ENCODE results near the gene DENND4A. TPM values are rescaled to one million over a fixed set of nuclear protein-coding genes. Genes with fewer than 3 reads are reported as not detected.

DENND4A gene
- total RNA-seq, 4 donors from 2014 or later: 21.6 to 54.0 (median 35.9) TPM

DNA sequence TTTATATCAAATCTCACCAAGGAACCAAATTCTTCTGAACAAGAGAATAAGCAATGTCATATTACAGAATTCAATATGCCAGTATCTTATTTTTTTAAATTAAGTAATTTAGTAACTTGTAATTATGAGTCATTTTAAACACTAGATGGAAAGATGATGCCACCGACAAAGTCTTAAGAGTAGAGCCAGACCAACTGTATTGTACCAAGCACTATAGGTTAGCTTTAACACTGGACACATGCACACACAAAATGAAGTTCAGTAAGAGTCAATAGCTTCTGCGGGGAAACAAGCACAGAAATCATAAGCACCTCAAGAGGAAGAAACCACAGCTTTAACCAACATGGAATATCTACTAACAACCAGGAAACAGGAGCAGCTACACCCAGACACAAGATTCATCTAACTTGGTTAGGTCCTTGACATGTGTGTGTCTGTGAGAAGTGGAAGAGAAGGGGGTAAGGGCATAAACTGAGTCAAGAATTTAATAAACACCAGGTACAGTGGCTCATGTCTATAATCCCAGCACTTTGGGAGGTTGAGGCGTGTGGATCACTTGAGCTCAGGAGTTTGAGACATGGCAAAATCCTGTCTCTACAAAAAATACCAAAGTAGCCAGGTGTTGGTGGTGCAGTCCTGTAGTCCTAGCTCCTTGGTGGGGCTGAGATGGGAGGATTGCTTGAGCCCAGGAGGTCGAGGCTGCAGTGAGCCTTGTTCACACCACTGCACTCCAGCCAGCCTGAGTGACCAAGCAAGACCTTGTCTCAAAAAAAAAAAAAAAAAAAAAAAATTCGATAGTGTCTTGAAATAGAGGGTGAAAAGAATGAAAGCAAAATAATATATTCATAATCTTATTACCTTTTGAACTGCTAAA, 28.9 kb downstream of the DENND4A start:
- Histone ChIP-seq H3K4me1 (peaks cover 0 to 9% (median 0%) of the 10 kb centered on the region in 4 donors), H3K9me3 (no peaks in the 10 kb centered on the region), H3K36me3 (peaks cover 0 to 14% (median 0%) of the 10 kb centered on the region in 3 donors), H3K27me3 (no peaks in the 10 kb centered on the region), H3K4me3 (no peak overlapping the region), H3K27ac (no peak overlapping the region)
- WGBS, 2 donors: 66 to 79% methylated on average over 5 of the region's 5 CpGs
- no peak for DNase-seq (ENCODE audit: low spot score in 2 of 2)
- TF ChIP-seq, protein P1, sequence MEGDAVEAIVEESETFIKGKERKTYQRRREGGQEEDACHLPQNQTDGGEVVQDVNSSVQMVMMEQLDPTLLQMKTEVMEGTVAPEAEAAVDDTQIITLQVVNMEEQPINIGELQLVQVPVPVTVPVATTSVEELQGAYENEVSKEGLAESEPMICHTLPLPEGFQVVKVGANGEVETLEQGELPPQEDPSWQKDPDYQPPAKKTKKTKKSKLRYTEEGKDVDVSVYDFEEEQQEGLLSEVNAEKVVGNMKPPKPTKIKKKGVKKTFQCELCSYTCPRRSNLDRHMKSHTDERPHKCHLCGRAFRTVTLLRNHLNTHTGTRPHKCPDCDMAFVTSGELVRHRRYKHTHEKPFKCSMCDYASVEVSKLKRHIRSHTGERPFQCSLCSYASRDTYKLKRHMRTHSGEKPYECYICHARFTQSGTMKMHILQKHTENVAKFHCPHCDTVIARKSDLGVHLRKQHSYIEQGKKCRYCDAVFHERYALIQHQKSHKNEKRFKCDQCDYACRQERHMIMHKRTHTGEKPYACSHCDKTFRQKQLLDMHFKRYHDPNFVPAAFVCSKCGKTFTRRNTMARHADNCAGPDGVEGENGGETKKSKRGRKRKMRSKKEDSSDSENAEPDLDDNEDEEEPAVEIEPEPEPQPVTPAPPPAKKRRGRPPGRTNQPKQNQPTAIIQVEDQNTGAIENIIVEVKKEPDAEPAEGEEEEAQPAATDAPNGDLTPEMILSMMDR (IDR thresholded peaks at IDR 0.05): no peak
- TF ChIP-seq POLR2A (IDR thresholded peaks at IDR 0.05): no peak
- TF ChIP-seq EP300 (IDR thresholded peaks at IDR 0.05): no peak

DNA sequence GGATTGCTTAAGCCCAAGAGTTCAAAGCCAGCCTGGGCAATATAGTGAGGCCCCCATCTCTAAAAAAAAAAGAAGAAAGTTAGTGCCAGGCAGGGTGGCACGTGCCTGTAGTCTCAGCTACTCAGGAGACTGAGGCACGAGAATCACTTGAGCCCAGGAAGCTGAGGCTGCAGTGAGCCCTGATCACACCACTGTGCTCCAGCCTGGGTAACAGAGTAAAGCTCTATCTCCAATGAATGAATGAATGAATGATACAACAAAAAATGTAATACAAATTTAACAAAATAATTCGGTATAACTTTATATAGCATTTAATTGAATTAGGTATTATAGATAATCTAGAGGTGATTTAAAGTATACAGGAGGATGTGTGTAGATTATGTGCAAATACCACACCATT, 29.7 kb downstream of the DENND4A start:
- Histone ChIP-seq H3K27me3 (no peaks in the 10 kb centered on the region), H3K9me3 (no peaks in the 10 kb centered on the region), H3K36me3 (peaks cover 0 to 20% (median 0%) of the 10 kb centered on the region in 3 donors), H3K27ac (no peak overlapping the region), H3K4me1 (peaks cover 0 to 9% (median 0%) of the 10 kb centered on the region in 4 donors), H3K4me3 (no peak overlapping the region)
- no peak for DNase-seq (ENCODE audit: low spot score in 2 of 2)
- 94 to 99% methylated on average over 3 of the region's 3 CpGs for WGBS, 2 donors
- TF ChIP-seq, protein P1 (IDR thresholded peaks at IDR 0.05): no peak
- TF ChIP-seq EP300 (IDR thresholded peaks at IDR 0.05): no peak

DNA sequence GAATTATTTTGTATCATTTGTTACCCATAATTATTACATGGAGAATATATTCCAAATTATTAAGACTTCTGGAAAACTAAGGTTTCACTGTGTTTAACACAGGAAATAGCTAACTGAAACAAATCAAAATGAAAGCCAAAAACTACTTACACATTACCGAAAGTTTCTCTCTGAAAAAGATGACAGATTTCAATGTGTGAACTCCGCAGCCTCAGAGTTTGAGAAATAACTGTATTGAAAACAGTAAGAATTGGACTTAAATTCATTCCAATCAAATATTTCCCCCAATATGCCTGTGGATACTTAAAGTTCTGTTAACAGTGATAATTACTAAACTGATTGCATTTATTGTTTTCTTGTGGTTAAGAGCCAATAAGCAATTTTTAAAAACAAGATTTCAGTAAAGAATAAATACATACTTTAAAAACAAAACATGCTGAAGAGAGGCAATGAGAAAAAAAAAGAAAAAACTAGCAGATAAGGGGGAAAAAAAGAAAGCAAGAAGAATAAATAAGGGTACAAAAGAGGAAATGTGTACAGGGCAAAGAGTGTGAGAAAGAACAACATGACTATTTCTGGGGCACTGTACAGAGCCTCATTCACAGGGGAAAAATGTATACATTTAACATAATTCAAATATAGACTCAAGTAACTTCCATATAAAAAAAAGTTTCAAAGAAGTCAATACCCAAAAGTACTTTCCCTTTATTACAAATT, 30.7 kb downstream of the DENND4A start:
- Histone ChIP-seq H3K36me3 (peaks cover 0 to 20% (median 0%) of the 10 kb centered on the region in 3 donors), H3K27me3 (no peaks in the 10 kb centered on the region), H3K27ac (no peak overlapping the region), H3K4me3 (no peak overlapping the region), H3K9me3 (no peaks in the 10 kb centered on the region), H3K4me1 (peaks cover 0 to 3% (median 0%) of the 10 kb centered on the region in 4 donors)
- no peak for DNase-seq (ENCODE audit: low spot score in 2 of 2)
- no peak for TF ChIP-seq POLR2A (IDR thresholded peaks at IDR 0.05)
- TF ChIP-seq, protein P1 (IDR thresholded peaks at IDR 0.05): no peak
- TF ChIP-seq EP300 (IDR thresholded peaks at IDR 0.05): no peak
- WGBS, 2 donors: 93 to 94% methylated on average over 2 of the region's 2 CpGs

DNA sequence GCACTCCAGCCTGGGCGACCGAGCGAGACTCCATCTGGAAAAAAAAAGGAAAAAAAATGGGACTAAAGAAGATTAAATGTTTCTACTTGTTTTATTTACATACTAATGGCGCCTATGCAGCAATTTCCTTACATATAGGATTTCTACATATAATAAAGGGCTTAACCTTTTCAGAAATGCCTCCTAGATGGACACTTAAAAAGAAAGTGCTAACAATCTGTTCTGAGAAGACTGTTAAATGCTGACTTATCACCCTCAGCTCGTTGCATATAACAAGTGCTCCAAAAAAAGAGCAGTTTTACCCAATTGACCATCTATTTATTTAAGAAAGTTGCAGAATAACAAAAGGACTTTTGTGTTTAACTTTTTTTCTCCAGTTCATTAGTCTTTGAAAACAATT, 32.7 kb downstream of the DENND4A start:
- TF ChIP-seq, protein P1 (IDR thresholded peaks at IDR 0.05): no peak
- TF ChIP-seq POLR2A (IDR thresholded peaks at IDR 0.05) (no peak), EP300 (IDR thresholded peaks at IDR 0.05) (no peak)
- WGBS, 2 donors: 83 to 86% methylated on average over 5 of the region's 5 CpGs
- no peaks in the 10 kb centered on the region for H3K9me3 ChIP-seq
- peaks cover 0 to 3% (median 0%) of the 10 kb centered on the region in 4 donors for H3K4me1 ChIP-seq
- H3K4me3 ChIP-seq: no peak overlapping the region
- no peaks in the 10 kb centered on the region for H3K27me3 ChIP-seq
- peaks cover 0 to 27% (median 0%) of the 10 kb centered on the region in 3 donors for H3K36me3 ChIP-seq
- DNase-seq (ENCODE audit: low spot score in 2 of 2): no peak
- no peak overlapping the region for H3K27ac ChIP-seq

DNA sequence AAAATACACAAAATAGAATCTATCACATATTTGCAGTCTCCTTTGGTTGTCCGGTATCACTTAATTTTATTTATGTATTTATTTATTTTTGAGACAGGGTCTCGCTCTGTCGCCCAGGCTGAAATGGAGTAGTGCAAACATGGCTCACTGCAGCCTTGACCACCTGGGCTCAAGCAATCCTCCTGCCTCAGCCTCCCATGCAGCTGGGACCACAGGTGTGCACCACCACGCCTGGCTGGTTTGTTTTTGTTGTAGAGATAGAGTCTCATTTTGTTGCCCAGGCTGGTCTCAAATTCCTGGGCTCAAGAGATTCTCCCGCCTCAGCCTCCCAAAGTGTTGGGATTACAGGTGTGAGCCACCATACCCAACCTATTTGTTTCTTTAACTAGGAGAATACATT, 33.9 kb downstream of the DENND4A start:
- Histone ChIP-seq H3K4me1 (no peaks in the 10 kb centered on the region), H3K4me3 (no peak overlapping the region), H3K27ac (no peak overlapping the region), H3K9me3 (no peaks in the 10 kb centered on the region), H3K36me3 (peaks cover 0 to 27% (median 0%) of the 10 kb centered on the region in 3 donors), H3K27me3 (no peaks in the 10 kb centered on the region)
- DNase-seq (ENCODE audit: low spot score in 2 of 2): no peak
- TF ChIP-seq POLR2A (IDR thresholded peaks at IDR 0.05) (no peak), EP300 (IDR thresholded peaks at IDR 0.05) (no peak)
- TF ChIP-seq, protein P1 (IDR thresholded peaks at IDR 0.05): no peak
- 96% methylated on average over 5 of the region's 5 CpGs for WGBS, 2 donors

All from tibial nerve (tissue), 4 donors.